Ishikawa (cell line): ENCODE results near the gene PLCB1.

Experiments used
- CREB1 ChIP-seq: IDR thresholded peaks from 2 replicates; pipeline ENCODE4 v1.6.1; 2012; ENCODE audit warnings: low read depth
- EP300 ChIP-seq: IDR thresholded peaks from 2 replicates; pipeline ENCODE4 v1.6.1; 2012; ENCODE audit warnings: borderline replicate concordance
- REST ChIP-seq: IDR thresholded peaks from 2 replicates; pipeline ENCODE4 v1.6.1; 2012; ENCODE audit warnings: low read depth, mild to moderate bottlenecking
- TAF1 ChIP-seq: IDR thresholded peaks from 2 replicates; pipeline ENCODE4 v1.6.1; 2012; ENCODE audit warnings: low read depth, mild to moderate bottlenecking

DNA sequence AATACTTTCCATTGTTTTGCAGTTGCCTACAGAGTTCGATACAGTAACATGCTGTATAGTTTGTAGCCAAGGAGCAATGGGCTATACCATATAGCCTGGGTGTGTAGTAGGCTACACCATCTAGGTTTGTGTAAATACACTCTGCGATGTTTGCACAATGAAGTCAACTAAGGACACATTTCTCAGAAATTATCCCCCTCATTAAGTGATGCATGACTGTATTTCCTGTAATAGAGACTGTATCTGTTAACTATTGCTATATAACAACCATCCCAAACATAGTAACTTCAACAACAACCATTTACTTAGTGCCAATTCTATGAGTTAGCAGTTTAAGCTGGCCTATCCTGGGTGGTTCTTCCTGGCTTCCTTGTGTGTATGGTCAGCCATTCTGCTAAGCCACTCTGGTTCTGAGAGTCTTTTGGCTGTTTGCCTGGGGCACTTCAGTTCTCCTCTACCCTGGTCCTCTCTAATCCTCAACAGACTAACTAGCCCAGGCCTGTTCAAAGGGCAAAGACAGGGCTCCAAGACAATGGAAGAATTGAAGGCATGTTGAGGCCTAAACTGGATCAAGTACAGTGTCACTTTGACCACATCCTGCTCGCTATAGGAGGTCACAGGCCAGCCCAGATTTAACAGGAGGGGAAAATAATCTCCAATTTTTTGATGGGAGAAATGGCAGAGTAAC, 124.0 kb downstream of the PLCB1 start:
- no peak for TF ChIP-seq REST
- no peak for TF ChIP-seq TAF1
- TF ChIP-seq EP300 = no peak
- no peak for TF ChIP-seq CREB1
